Endothelial cell of umbilical vein (primary cell): ENCODE data around the gene ARHGEF7. TPM values are rescaled to one million over a fixed set of nuclear protein-coding genes. Genes with fewer than 3 reads are reported as not detected.

Source experiments
- BruUV-seq: library from RNA; stranded (reverse); fragments of 400-500 nt; replicated peaks from 2 replicates; lab custom pipeline; 2021; lab: Mats Ljungman, UMichigan
- CTCF ChIA-PET: fragments of 300-600, 350-600 bp; sonication (Branson Sonifier 250); formaldehyde crosslinking; loops from one replicate; lab custom pipeline; 2021; ENCODE audit warnings: antibody characterized with exemption, inconsistent platforms; lab: Charles Lee
- POLR2A ChIA-PET: fragments of 300-600, 350-600 bp; sonication (Branson Sonifier 250); formaldehyde crosslinking; loops from one replicate; lab custom pipeline; 2021; ENCODE audit warnings: antibody characterized with exemption, inconsistent platforms; lab: Charles Lee
- DNase-seq: peaks from one replicate; pipeline ENCODE4 v3.0.0-alpha.2; 2011; ENCODE audit warnings: low read depth, low spot score
- FAIRE-seq: peaks from 2 replicates; lab custom pipeline; 2011; peaks lifted over from hg19 to GRCh38; lab: Jason Lieb, UNC
- H2AFZ ChIP-seq: 2 replicates; pipeline ENCODE4 v1.6.0; 2012; ENCODE audit warnings: low read depth, low read length, control low read depth, inconsistent platforms
- H3K27ac ChIP-seq: 2 replicates; pipeline ENCODE4 v1.5.1; 2011; ENCODE audit warnings: low read depth, mild to moderate bottlenecking, control low read depth, low read length, moderate library complexity; ENCODE audit not compliant: insufficient read depth
- H3K27me3 ChIP-seq, 2 experiments: 2 replicates each; pipeline versions ENCODE4 v1.6.0 to v1.6.1; 2011; ENCODE audit warnings: low read length in 2 of 2, mixed read lengths in 1 of 2; ENCODE audit not compliant: control insufficient read depth in 2 of 2, insufficient read depth in 2 of 2
- H3K36me3 ChIP-seq, 2 experiments: 2 replicates in 1 of 2; 3 replicates in 1 of 2; pipeline ENCODE4 v1.5.1; 2011; ENCODE audit warnings: low read length in 2 of 2, mild to moderate bottlenecking in 1 of 2, moderate library complexity in 1 of 2; ENCODE audit not compliant: control insufficient read depth in 2 of 2, insufficient read depth in 2 of 2; ENCODE audit errors: extremely low read depth in 1 of 2
- H3K4me1 ChIP-seq: 3 replicates; pipeline ENCODE4 v1.5.1; 2011; ENCODE audit warnings: mild to moderate bottlenecking, low read length; ENCODE audit not compliant: control insufficient read depth, insufficient read depth; ENCODE audit errors: extremely low read depth
- H3K4me2 ChIP-seq: 2 replicates; pipeline ENCODE4 v1.6.1; 2011; ENCODE audit warnings: low read length, control low read depth, mixed read lengths; ENCODE audit not compliant: insufficient read depth
- H3K4me3 ChIP-seq, 3 experiments: fragments of 200-600 bp in 1 of 3; sonication (generic), shearing (Covaris generic) in 1 of 3; replicated peaks in 1 of 3; 2 replicates each; pipeline ENCODE4 v1.5.1; 2011 to 2016; ENCODE audit warnings: control low read depth in 3 of 3, low read length in 3 of 3, mild to moderate bottlenecking in 2 of 3, inconsistent platforms in 1 of 3, low read depth in 1 of 3, moderate library complexity in 1 of 3; ENCODE audit not compliant: insufficient read depth in 1 of 3
- H3K79me2 ChIP-seq: 2 replicates; pipeline ENCODE4 v1.6.0; 2012; ENCODE audit warnings: low read length, inconsistent platforms; ENCODE audit not compliant: control insufficient read depth, insufficient read depth
- H3K9ac ChIP-seq: replicated peaks from 2 replicates; pipeline ENCODE3; 2011; ENCODE audit warnings: low read length, control low read depth; ENCODE audit not compliant: insufficient read depth; ENCODE audit errors: extremely low read depth
- H3K9me1 ChIP-seq: replicated peaks from 3 replicates; pipeline ENCODE4 v1.6.0; 2011; ENCODE audit warnings: mild to moderate bottlenecking, low read length; ENCODE audit not compliant: control insufficient read depth, insufficient read depth; ENCODE audit errors: extremely low read depth
- H3K9me3 ChIP-seq: replicated peaks from 2 replicates; pipeline ENCODE4 v1.5.1; 2012; ENCODE audit warnings: low read length, inconsistent platforms; ENCODE audit not compliant: control insufficient read depth, insufficient read depth
- H4K20me1 ChIP-seq: replicated peaks from 2 replicates; pipeline ENCODE3; 2011; ENCODE audit warnings: mild to moderate bottlenecking, low read length; ENCODE audit not compliant: control insufficient read depth, insufficient read depth; ENCODE audit errors: extremely low read depth
- CTCF ChIP-seq, 2 donors: IDR thresholded peaks; 1 replicate in 1 of 2; 2 replicates in 1 of 2; pipeline ENCODE4 v1.5.1; 2011; ENCODE audit warnings: low read length in 2 of 2, mild to moderate bottlenecking in 2 of 2, moderate library complexity in 2 of 2, control low read depth in 1 of 2, inconsistent platforms in 1 of 2, low read depth in 1 of 2; ENCODE audit not compliant: insufficient read depth in 1 of 2; ENCODE audit errors: extremely low read depth in 1 of 2
- EZH2 ChIP-seq: IDR thresholded peaks from 2 replicates; pipeline ENCODE4 v1.6.1; 2012; ENCODE audit warnings: borderline replicate concordance, low read depth, mild to moderate bottlenecking, moderate library complexity, low read length, inconsistent platforms; ENCODE audit not compliant: severe bottlenecking
- FOS ChIP-seq: IDR thresholded peaks from 2 replicates; pipeline ENCODE4 v1.6.1; 2011; ENCODE audit warnings: mild to moderate bottlenecking, low read length, moderate library complexity, borderline replicate concordance; ENCODE audit not compliant: insufficient read depth
- GATA2 ChIP-seq: IDR thresholded peaks from 2 replicates; pipeline ENCODE4 v1.7.0; 2011; ENCODE audit warnings: low read depth, mild to moderate bottlenecking, moderate library complexity, mixed read lengths, low read length; ENCODE audit not compliant: insufficient read length, insufficient read depth
- JUN ChIP-seq: IDR thresholded peaks from 2 replicates; pipeline ENCODE4 v1.6.1; 2011; ENCODE audit warnings: borderline replicate concordance, low read depth; ENCODE audit not compliant: insufficient read length, insufficient read depth
- MAX ChIP-seq: IDR thresholded peaks from 2 replicates; pipeline ENCODE4 v1.6.1; 2011; ENCODE audit not compliant: insufficient read depth, insufficient read length
- MYC ChIP-seq: IDR thresholded peaks from one replicate; pipeline ENCODE4 v1.6.1; 2011; ENCODE audit warnings: mild to moderate bottlenecking, low read depth, low read length
- POLR2A ChIP-seq: IDR thresholded peaks from 2 replicates; pipeline ENCODE4 v1.6.1; 2012; ENCODE audit warnings: low read depth, mild to moderate bottlenecking, control low read depth, low read length
- POLR2AphosphoS5 ChIP-seq: IDR thresholded peaks from 2 replicates; pipeline ENCODE4 v1.6.1; 2012; ENCODE audit warnings: low read depth, mild to moderate bottlenecking, control low read depth, low read length, moderate library complexity; ENCODE audit not compliant: insufficient read depth
- dilution Hi-C: fragments of 300-500 bp; cut with MboI; formaldehyde crosslinking; loops from one replicate; pipeline ENCODE4 v1.15.0; 2019; ENCODE audit warnings: low sequenced_read_pairs; ENCODE audit not compliant: extremely low pct_ligation_motif_present
- intact Hi-C: fragments of 100-400 bp; cut with micrococcal nuclease; formaldehyde crosslinking; loops from one replicate; pipeline ENCODE4 v1.10.0; 2022
- polyA plus RNA-seq, 4 experiments: library from polyadenylated mRNA; depleted of rRNA in 3 of 4; stranded (reverse) in 3 of 4; unstranded in 1 of 4; fragments of >200 nt; gene quantifications; 2 replicates each; pipeline versions ENCODE4 v1.2.1 to v1.2.3, GENCODE V29; 2011 to 2012; ENCODE audit warnings: missing spikeins in 1 of 4
- total RNA-seq: library from RNA; stranded (reverse); gene quantifications from 2 replicates; pipeline ENCODE4 v1.2.3, GENCODE V29; 2021

The ARHGEF7 gene
- total and polyA plus RNA-seq, 2 donors (not counting 3 experiments of a cell fraction or from before 2014, with no cell fraction given): 94.9 to 155 TPM

DNA sequence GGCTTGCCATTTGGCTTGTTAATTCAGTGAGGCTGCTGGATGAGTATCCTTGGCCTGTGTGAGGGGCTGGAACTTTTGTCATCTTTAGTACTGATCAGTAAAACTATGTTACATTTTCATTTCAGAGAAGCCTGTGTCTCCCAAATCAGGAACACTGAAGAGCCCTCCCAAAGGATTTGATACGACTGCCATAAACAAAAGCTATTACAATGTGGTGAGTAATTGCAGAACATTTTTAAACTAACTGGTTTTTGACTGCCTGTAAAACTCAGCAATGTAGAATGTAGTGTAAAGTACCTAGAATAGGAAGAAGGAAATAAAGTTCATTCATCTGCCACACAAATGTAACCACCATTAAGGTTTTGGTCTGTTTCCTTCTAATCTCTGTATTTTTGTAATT is 118.0 kb downstream of the ARHGEF7 start:
- DNase-seq (no peak), FAIRE-seq (no peak)
- ChIA-PET POLR2A (no interaction called here), CTCF (no interaction called here)
- no peak overlapping the region for H2AFZ ChIP-seq
- intact Hi-C loops: no loop called here
- no peak overlapping the region for H3K27ac ChIP-seq
- no peaks in the 10 kb centered on the region for H3K9me3 ChIP-seq
- H3K4me3 ChIP-seq: no peak overlapping the region
- H3K4me2 ChIP-seq: no peak overlapping the region
- no peaks in the 10 kb centered on the region for H3K27me3 ChIP-seq
- no peaks in the 10 kb centered on the region for H3K4me1 ChIP-seq
- H3K9ac ChIP-seq: no peak overlapping the region
- dilution Hi-C loops: no loop called here
- H3K79me2 ChIP-seq: peaks cover 94% of the 10 kb centered on the region
- peaks cover 7% of the 10 kb centered on the region for H4K20me1 ChIP-seq
- TF ChIP-seq EZH2: no peak
- TF ChIP-seq MAX: no peak
- no peak for TF ChIP-seq GATA2
- TF ChIP-seq POLR2AphosphoS5: no peak
- no peak for TF ChIP-seq POLR2A
- no peak for TF ChIP-seq JUN
- TF ChIP-seq MYC: no peak
- TF ChIP-seq CTCF (IDR thresholded peaks at IDR 0.05; ENCODE audit: extremely low read depth in 1 of 2, insufficient read depth in 1 of 2, low read depth in 1 of 2, low read length in 2 of 2): no peak
- no peak for TF ChIP-seq FOS
- no peaks in the 10 kb centered on the region for H3K9me1 ChIP-seq
- peaks cover 8 to 24% of the 10 kb centered on the region in 2 experiments for H3K36me3 ChIP-seq
- BruUV-seq: no TSS peak
